VCaP (cell line): Measurements from ENCODE around the gene PIGV.
A peak's percentile ranks its signal among the peaks of the same experiment; 100 is the strongest.

Experiments used
- H3K27ac ChIP-seq: fragments of 450-650 bp; 2 replicates; pipeline ENCODE4 v1.5.1; 2017
- CTCF ChIP-seq: fragments of 450-650 bp; conservative IDR thresholded peaks from 2 replicates; pipeline ENCODE4 v1.5.1; 2017; ENCODE audit warnings: mild to moderate bottlenecking, moderate library complexity

PIGV gene

GRCh38 chr1:26783646-26784022 is 4.1 kb upstream of the PIGV start:
- no peak for TF ChIP-seq CTCF
- H3K27ac ChIP-seq, result peak overlapping the region; percentile 24; the same call in 1 of the 2 replicates

GRCh38 chr1:26784023-26784871 is 3.5 kb upstream of the PIGV start:
- TF ChIP-seq CTCF, result no peak
- H3K27ac ChIP-seq, result peak overlapping the region; percentile 24; the same call in 1 of the 2 replicates

GRCh38 chr1:26784886-26785285 is 2.9 kb upstream of the PIGV start:
- H3K27ac ChIP-seq, result peak overlapping the region; percentile 98; the same call in 1 of the 2 replicates

GRCh38 chr1:26785611-26786436 is 1.9 kb upstream of the PIGV start:
- peak overlapping the region; percentile 98 for H3K27ac ChIP-seq
- TF ChIP-seq CTCF, result no peak

More at GRCh38 chr1:26784886-26785285, 2.9 kb upstream of the PIGV start:
- no peak for TF ChIP-seq CTCF

GRCh38 chr1:26786437-26787380 is 1.0 kb upstream of the PIGV start:
- no peak for TF ChIP-seq CTCF
- peak overlapping the region; percentile 98 for H3K27ac ChIP-seq

- no peak for TF ChIP-seq CTCF
- H3K27ac ChIP-seq, result peak overlapping the region; percentile 98
These were observed 407 bp upstream of the PIGV start for GRCh38 chr1:26787381-26787705.

GRCh38 chr1:26788515-26788785 is 700 bp downstream of the PIGV start:
- no peak for TF ChIP-seq CTCF
- H3K27ac ChIP-seq, result peak overlapping the region; percentile 98
